ENCODE results near the gene UBA6.
A peak's percentile ranks its signal among the peaks of the same experiment; 100 is the strongest.

UBA6 gene

DNA sequence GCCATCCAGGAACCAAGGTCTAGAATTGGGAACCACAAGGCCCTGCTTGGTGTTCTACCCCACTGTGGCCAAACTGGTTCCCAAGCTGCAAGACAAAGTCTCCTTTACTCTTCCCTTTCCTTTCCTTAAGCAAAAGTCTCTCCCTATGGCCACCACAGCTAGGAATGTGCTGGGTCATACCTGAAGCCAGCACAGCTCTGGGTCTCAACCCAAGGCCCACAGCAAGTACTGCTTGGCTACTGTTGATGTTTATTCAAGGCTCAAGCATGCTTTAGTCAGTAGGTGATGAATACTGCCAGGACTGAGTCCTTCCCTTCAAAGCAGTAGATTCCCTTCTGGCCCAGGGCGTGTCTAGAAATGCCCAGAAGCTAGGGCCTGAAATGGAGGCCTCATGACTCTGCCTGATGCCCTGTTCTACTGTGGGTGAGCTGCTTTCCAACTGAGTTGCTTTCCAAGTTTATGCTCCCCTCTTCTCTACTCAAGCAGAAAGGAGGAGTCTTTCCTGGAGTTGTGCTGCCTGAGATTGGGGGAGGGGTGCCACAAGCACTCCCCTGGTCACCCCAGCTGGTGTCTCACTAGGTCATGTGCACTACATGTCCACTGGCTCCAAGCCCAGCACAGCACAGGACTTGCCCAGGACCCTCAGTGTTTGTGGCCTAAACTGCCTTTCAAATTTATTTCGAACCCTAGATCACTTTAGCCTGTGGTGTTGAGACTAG is 97.5 kb downstream of the UBA6 start:
- DNase-seq (ENCODE audit: low read depth), result no peak
- TF ChIP-seq, protein P1, sequence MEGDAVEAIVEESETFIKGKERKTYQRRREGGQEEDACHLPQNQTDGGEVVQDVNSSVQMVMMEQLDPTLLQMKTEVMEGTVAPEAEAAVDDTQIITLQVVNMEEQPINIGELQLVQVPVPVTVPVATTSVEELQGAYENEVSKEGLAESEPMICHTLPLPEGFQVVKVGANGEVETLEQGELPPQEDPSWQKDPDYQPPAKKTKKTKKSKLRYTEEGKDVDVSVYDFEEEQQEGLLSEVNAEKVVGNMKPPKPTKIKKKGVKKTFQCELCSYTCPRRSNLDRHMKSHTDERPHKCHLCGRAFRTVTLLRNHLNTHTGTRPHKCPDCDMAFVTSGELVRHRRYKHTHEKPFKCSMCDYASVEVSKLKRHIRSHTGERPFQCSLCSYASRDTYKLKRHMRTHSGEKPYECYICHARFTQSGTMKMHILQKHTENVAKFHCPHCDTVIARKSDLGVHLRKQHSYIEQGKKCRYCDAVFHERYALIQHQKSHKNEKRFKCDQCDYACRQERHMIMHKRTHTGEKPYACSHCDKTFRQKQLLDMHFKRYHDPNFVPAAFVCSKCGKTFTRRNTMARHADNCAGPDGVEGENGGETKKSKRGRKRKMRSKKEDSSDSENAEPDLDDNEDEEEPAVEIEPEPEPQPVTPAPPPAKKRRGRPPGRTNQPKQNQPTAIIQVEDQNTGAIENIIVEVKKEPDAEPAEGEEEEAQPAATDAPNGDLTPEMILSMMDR (conservative IDR thresholded peaks at IDR 0.05; ENCODE audit: control insufficient read depth, insufficient read depth, low read depth, low read length), result no peak
- H3K4me3 ChIP-seq (ENCODE audit: control insufficient read depth, low read depth, low read length), result no peak overlapping the region

DNA sequence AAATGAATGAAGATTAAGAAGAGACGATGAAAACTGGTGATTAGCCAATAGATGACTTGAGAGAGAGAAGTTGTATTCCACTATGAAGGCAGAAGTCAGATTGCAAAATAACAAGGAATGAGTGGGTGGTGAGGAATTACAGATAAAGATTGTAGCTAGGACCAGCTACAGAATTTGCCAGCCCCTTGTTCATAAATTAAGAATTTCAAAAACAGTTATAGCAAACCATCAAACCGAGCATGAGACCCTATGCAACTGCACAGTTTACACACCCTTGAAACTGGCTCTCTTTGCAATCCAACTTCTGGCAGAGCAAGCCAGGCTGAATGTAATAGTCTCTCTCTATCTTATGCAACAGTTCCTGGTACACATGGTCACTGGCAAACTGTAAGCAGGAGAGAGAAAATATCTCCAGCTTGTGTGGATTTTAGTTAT is 107.2 kb downstream of the UBA6 start:
- H3K4me3 ChIP-seq (ENCODE audit: control insufficient read depth, low read depth, low read length), result no peak overlapping the region
- DNase-seq (ENCODE audit: low read depth), result peak; percentile 79
- TF ChIP-seq, protein P1 (conservative IDR thresholded peaks at IDR 0.05; ENCODE audit: control insufficient read depth, insufficient read depth, low read depth, low read length), result no peak

DNA sequence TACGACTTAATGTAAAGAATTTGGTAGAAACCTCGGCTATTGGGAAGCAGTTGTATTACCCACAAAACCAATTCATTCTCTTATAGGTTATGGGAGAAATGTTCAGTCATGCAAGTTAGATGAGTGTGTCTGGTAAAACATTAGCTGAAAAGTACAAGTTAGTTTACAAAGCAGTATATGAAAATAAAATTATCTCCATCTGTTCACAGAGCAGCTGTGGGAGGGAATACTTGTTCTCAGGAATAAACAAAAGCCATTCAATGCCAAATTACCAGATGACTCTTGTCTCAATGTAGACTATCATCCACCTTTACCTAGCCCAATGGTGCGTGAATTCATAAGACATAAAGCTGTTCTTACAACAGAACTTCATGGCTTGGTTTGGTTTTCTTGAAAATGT is 113.8 kb downstream of the UBA6 start:
- no peak for DNase-seq (ENCODE audit: low read depth)
- no peak overlapping the region for H3K4me3 ChIP-seq (ENCODE audit: control insufficient read depth, low read depth, low read length)
- TF ChIP-seq, protein P1 (conservative IDR thresholded peaks at IDR 0.05; ENCODE audit: control insufficient read depth, insufficient read depth, low read depth, low read length), result no peak

DNA sequence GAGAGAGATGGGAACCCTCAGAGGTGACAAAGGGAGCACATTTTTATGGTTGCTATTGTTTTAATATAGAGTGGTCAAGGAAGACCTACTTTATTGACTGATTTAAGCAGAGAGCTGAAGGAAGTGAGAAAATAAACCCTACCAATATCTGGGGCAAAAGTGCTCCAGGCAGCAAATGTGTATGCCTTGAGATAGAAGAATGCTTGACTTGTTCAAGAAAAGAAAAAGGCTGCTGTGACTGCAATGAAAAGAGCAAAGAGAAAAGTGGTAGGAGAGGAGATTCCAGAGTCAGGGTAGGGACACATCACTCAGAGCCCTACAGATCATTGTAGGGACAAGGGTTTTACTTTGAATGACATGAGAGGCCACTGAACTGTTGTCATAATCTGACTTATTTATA is 116.5 kb downstream of the UBA6 start:
- TF ChIP-seq, protein P1 (conservative IDR thresholded peaks at IDR 0.05; ENCODE audit: control insufficient read depth, insufficient read depth, low read depth, low read length), result no peak
- H3K4me3 ChIP-seq (ENCODE audit: control insufficient read depth, low read depth, low read length), result no peak overlapping the region
- DNase-seq (ENCODE audit: low read depth), result no peak

DNA sequence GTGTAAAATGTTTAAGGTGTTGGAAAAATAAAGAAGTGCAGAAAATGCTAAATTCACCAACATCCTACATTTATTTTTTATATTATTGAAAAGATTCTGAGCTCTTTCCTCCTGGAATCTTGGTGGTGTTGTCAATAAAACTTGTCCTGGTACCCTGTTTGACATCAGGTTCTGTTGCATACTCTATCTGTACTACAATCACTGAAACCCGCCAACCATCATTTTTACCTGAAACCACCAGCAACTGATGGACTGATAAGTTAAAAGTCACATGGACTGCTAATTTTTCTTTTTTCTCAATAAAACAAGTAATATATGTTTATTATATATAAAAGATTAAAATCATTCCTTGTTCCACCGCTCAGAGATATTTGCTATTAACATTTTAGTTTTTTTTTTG is 119.0 kb downstream of the UBA6 start:
- TF ChIP-seq, protein P1 (conservative IDR thresholded peaks at IDR 0.05; ENCODE audit: control insufficient read depth, insufficient read depth, low read depth, low read length), result no peak
- H3K4me3 ChIP-seq (ENCODE audit: control insufficient read depth, low read depth, low read length), result no peak overlapping the region
- DNase-seq (ENCODE audit: low read depth), result no peak

DNA sequence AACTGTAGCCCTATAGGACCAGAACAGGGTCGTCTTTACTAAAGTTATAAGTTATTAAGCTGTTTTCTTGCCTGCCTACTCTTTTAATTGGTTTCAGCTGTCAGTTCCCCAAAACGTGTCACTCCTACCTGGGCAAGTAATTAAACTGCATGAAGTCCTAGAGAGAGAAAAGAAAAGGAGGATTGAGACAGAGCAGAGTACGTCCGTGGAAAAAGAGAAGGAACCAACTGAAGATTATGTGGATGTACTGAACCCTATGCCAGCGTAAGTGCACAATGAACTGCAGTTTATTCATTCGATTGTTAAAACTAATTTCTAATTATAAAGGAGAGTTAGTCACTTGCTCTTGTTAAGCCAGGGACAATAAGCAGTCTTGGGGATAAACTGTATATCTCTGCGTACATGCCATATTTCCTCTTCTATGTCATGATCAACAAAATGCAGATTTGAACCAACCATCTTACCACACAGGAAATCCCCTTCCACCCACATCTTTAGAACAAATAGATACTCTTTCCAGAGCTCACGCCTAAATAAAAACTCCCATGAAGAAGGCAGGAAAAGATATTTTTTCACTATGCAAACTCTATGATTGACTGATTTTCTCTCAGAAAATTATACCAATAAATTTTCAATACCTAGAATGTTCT is 119.6 kb downstream of the UBA6 start:
- no peak for DNase-seq (ENCODE audit: low read depth)
- H3K4me3 ChIP-seq (ENCODE audit: control insufficient read depth, low read depth, low read length), result no peak overlapping the region
- TF ChIP-seq, protein P1 (conservative IDR thresholded peaks at IDR 0.05; ENCODE audit: control insufficient read depth, insufficient read depth, low read depth, low read length), result no peak
